Thyroid gland (tissue), 4 donors: ENCODE measurements around the gene ARL15. TPM values are rescaled to one million over a fixed set of nuclear protein-coding genes. Genes with fewer than 3 reads are reported as not detected.
"Not testable (repeated sequence)": the region's sequence is repeated elsewhere in the genome, so short reads cannot be mapped to it uniquely, and the experiment has no call there.

Source experiments
- DNase-seq, 2 donors: peaks; one replicate each; pipeline ENCODE4 v3.0.0-alpha.2; 2019
- H3K27ac ChIP-seq, 3 donors: fragments of 200-600 bp; sonication (generic); 1 replicate in 2 of 3; 2 replicates in 1 of 3; pipeline ENCODE4 v1.5.1; 2016 to 2019; ENCODE audit warnings: mild to moderate bottlenecking in 1 of 3, moderate library complexity in 1 of 3
- H3K27me3 ChIP-seq: fragments of 200-600 bp; sonication (generic); one replicate; pipeline ENCODE4 v1.5.1; 2019
- H3K36me3 ChIP-seq, 2 donors: fragments of 200-600 bp; sonication (generic); one replicate each; pipeline ENCODE4 v1.5.1; 2016 to 2019
- H3K4me1 ChIP-seq, 2 donors: fragments of 200-600 bp; sonication (generic); one replicate each; pipeline ENCODE4 v1.5.1; 2017 to 2019
- H3K4me3 ChIP-seq, 3 donors: fragments of 200-600 bp; sonication (generic); replicated peaks in 1 of 3; 1 replicate in 2 of 3; 2 replicates in 1 of 3; pipeline ENCODE4 v1.5.1; 2016; ENCODE audit warnings: mild to moderate bottlenecking in 1 of 3
- H3K9me3 ChIP-seq: fragments of 200-600 bp; sonication (generic); one replicate; pipeline ENCODE4 v1.5.1; 2017
- POLR2A ChIP-seq, 2 donors: fragments of 450-650 bp; IDR thresholded peaks; one replicate each; pipeline ENCODE4 v1.6.1; 2017; ENCODE audit warnings: antibody characterized with exemption in 2 of 2, mild to moderate bottlenecking in 2 of 2, moderate library complexity in 1 of 2
- WGBS, 2 donors: methylation state at CpG; one replicate each; pipeline ENCODE4 v1.1.5; 2017; 5-methylcytosine and 5-hydroxymethylcytosine counted together
- intact Hi-C: fragments of 100-400 bp; cut with DNase I; formaldehyde crosslinking; loops from one replicate; pipeline ENCODE4 v1.15.1; 2023
- total RNA-seq, 4 donors: library from RNA; depleted of rRNA; stranded (reverse); fragments of >200 nt; gene quantifications; one replicate each; pipeline ENCODE4 v1.2.3, GENCODE V29; 2016
- TF ChIP-seq, protein P1 (sequence below), 6 experiments: fragments of 200-600 bp in 3 of 6; fragments of 450-650 bp in 3 of 6; sonication (generic) in 3 of 6; IDR thresholded peaks; one replicate each; pipeline ENCODE4 v1.5.1; 2016 to 2019; ENCODE audit warnings: antibody characterized with exemption in 6 of 6, mild to moderate bottlenecking in 2 of 6, inconsistent platforms in 1 of 6, moderate library complexity in 1 of 6

Gene ARL15
- total RNA-seq, 4 donors from 2014 or later, result 23.2 to 39.0 (median 29.5) TPM

GRCh38 chr5:54049963-54050362 is 260.4 kb downstream of the ARL15 start:
- WGBS, 2 donors, result 71 to 73% methylated on average over 2 of the region's 2 CpGs
- Histone ChIP-seq H3K27ac (no peak overlapping the region), H3K36me3 (no peaks in the 10 kb centered on the region), H3K4me3 (no peak overlapping the region), H3K27me3 (no peaks in the 10 kb centered on the region), H3K9me3 (no peaks in the 10 kb centered on the region), H3K4me1 (no peaks in the 10 kb centered on the region)
- DNase-seq, result no peak
- TF ChIP-seq POLR2A (IDR thresholded peaks at IDR 0.05), result no peak
- TF ChIP-seq, protein P1, sequence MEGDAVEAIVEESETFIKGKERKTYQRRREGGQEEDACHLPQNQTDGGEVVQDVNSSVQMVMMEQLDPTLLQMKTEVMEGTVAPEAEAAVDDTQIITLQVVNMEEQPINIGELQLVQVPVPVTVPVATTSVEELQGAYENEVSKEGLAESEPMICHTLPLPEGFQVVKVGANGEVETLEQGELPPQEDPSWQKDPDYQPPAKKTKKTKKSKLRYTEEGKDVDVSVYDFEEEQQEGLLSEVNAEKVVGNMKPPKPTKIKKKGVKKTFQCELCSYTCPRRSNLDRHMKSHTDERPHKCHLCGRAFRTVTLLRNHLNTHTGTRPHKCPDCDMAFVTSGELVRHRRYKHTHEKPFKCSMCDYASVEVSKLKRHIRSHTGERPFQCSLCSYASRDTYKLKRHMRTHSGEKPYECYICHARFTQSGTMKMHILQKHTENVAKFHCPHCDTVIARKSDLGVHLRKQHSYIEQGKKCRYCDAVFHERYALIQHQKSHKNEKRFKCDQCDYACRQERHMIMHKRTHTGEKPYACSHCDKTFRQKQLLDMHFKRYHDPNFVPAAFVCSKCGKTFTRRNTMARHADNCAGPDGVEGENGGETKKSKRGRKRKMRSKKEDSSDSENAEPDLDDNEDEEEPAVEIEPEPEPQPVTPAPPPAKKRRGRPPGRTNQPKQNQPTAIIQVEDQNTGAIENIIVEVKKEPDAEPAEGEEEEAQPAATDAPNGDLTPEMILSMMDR (IDR thresholded peaks at IDR 0.05), result no peak
- intact Hi-C loops, result no loop called here

DNA sequence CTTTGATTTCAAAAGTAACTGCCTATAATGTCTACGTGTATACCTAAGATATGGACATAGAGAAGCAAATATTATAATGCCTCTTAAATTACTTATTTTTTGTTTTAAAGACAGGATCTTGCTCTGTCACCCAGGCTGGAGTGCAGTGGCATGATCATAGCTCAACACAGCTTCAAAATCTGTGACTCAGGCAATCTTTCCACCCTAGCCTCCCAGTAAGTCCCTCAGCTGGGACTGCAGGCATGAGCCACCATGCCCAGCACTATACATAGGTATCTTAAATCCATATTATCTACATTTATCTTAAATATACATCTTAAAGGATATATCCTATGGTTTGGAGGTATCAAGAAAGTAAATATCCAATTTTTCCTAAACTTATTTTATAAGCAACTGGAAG is 261.2 kb downstream of the ARL15 start:
- no peaks in the 10 kb centered on the region for H3K36me3 ChIP-seq
- H3K4me1 ChIP-seq, result no peaks in the 10 kb centered on the region
- H3K4me3 ChIP-seq, result no peak overlapping the region
- H3K9me3 ChIP-seq, result no peaks in the 10 kb centered on the region
- TF ChIP-seq, protein P1 (IDR thresholded peaks at IDR 0.05), result no peak
- TF ChIP-seq POLR2A (IDR thresholded peaks at IDR 0.05), result no peak
- H3K27me3 ChIP-seq, result no peaks in the 10 kb centered on the region
- intact Hi-C loops, result no loop called here
- DNase-seq, result no peak
- WGBS, 2 donors, result 95 to 97% methylated on average over 1 of the region's 1 CpG
- no peak overlapping the region for H3K27ac ChIP-seq

DNA sequence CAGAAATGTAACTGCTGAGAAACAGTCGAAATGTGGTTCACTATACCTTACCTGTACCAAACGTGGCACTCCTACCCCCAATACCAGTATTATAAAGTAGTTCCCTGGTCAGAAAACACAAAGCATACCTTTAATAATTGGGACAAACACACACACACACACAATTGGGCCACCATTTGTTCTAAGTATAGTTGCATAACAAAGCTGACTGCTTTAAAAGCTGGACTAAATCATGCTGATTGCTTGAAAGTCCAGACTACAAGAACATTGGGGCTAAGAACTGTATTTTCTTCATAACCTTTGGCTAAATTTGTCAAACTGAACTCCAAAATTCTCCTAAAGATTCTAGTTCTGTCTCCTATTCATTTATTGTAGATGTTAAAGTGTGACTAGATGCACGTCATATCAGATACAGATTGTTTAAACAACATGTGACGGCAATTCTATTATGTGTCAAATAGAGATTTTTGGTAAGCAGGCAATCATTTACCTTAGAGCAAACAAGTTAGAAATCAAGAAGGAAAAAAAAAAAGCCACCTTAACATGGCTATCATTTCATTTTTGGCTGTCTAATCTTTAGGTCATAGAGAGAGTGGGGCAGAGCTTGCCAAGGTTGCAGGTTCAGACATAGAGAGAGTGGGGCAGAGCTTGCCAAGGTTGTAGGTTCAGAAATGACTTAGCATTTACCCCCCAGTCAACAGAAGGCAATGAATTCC is 265.1 kb downstream of the ARL15 start:
- H3K27me3 ChIP-seq, result no peaks in the 10 kb centered on the region
- no peak overlapping the region for H3K27ac ChIP-seq
- no peaks in the 10 kb centered on the region for H3K36me3 ChIP-seq
- no peak for TF ChIP-seq POLR2A (IDR thresholded peaks at IDR 0.05)
- TF ChIP-seq, protein P1 (IDR thresholded peaks at IDR 0.05), result no peak
- intact Hi-C loops, result no loop called here
- 94 to 97% methylated on average over 4 of the region's 4 CpGs for WGBS, 2 donors
- no peak for DNase-seq
- no peaks in the 10 kb centered on the region for H3K4me1 ChIP-seq
- no peaks in the 10 kb centered on the region for H3K9me3 ChIP-seq
- H3K4me3 ChIP-seq, result no peak overlapping the region

DNA sequence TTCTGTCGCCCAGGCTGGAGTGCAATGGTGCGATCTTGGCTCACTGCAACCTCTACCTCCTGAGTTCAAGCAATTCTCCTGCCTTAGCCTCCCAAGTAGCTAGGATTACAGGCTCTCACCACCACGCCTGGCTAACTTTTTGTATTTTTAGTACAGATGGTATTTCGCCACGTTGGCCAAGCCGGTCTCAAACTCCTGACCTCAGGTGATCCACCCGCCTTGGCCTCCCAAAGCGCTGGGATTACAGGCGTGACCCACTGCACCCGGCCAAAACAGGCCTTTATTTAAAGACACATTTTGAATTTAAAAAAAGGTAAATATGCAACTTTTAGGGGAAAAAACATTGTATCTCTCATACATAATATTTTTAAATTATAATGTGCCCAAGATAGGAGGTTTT is 266.1 kb downstream of the ARL15 start:
- H3K27ac ChIP-seq, DNase-seq, H3K36me3 ChIP-seq, H3K4me3 ChIP-seq, H3K27me3 ChIP-seq, H3K4me1 ChIP-seq, intact Hi-C loops, H3K9me3 ChIP-seq: not testable (repeated sequence)
- WGBS, 2 donors, result 97% methylated on average over 10 of the region's 10 CpGs

GRCh38 chr5:54040804-54041203 is 269.6 kb downstream of the ARL15 start:
- no peaks in the 10 kb centered on the region for H3K9me3 ChIP-seq
- no peak overlapping the region for H3K27ac ChIP-seq
- no peak overlapping the region for H3K4me3 ChIP-seq
- TF ChIP-seq, protein P1 (IDR thresholded peaks at IDR 0.05), result no peak
- intact Hi-C loops, result no loop called here
- H3K36me3 ChIP-seq, result no peaks in the 10 kb centered on the region
- WGBS, 2 donors, result 90 to 92% methylated on average over 1 of the region's 1 CpG
- no peaks in the 10 kb centered on the region for H3K27me3 ChIP-seq
- H3K4me1 ChIP-seq, result no peaks in the 10 kb centered on the region
- DNase-seq, result no peak
